Natural killer cell (primary cell): Measurements from ENCODE around the gene ACVR1. TPM values are rescaled to one million over a fixed set of nuclear protein-coding genes. Genes with fewer than 3 reads are reported as not detected.

Experiments used
- ATAC-seq, 3 donors: fragments of 150-1000 bp in 2 of 3; fragments of 200-7000 bp in 1 of 3; cut with Tn5 transposase; 1 replicate in 1 of 3; 2 replicates in 2 of 3; pipeline ENCODE4 v1.10.0; 2021; ENCODE audit warnings: mild to moderate bottlenecking in 2 of 3, moderate library complexity in 2 of 3
- DNase-seq, 2 donors: peaks; one replicate each; pipeline versions ENCODE4 v3.0.0 to v3.0.0-alpha.2; 2013 to 2021; ENCODE audit warnings: mixed read lengths in 1 of 2
- H3K27ac ChIP-seq: one replicate; pipeline ENCODE4 v1.5.1; 2013; ENCODE audit warnings: mild to moderate bottlenecking, low read length
- H3K27me3 ChIP-seq: one replicate; pipeline ENCODE4 v1.6.1; 2013; ENCODE audit warnings: low read length; ENCODE audit not compliant: control insufficient read depth, insufficient read depth
- H3K36me3 ChIP-seq: one replicate; pipeline ENCODE4 v1.6.1; 2013; ENCODE audit warnings: low read length; ENCODE audit not compliant: control insufficient read depth, insufficient read depth
- H3K4me1 ChIP-seq: one replicate; pipeline ENCODE4 v1.6.1; 2013; ENCODE audit warnings: low read length; ENCODE audit not compliant: control insufficient read depth, insufficient read depth
- H3K4me3 ChIP-seq: one replicate; pipeline ENCODE4 v1.5.1; 2013; ENCODE audit warnings: low read length
- H3K9me3 ChIP-seq: one replicate; pipeline ENCODE4 v1.6.1; 2013; ENCODE audit warnings: low read length; ENCODE audit not compliant: control insufficient read depth, insufficient read depth
- H3K27ac Mint-ChIP-seq, 2 donors: one replicate each; pipeline ENCODE4 v1.8.0; 2022; ENCODE audit warnings: mild to moderate bottlenecking in 2 of 2, mixed read lengths in 2 of 2, moderate library complexity in 1 of 2
- H3K27me3 Mint-ChIP-seq, 2 donors: one replicate each; pipeline ENCODE4 v1.8.0; 2022; ENCODE audit warnings: low read depth in 2 of 2, mixed read lengths in 2 of 2
- H3K36me3 Mint-ChIP-seq: one replicate; pipeline ENCODE4 v1.8.0; 2022; ENCODE audit warnings: mixed read lengths
- H3K4me1 Mint-ChIP-seq, 2 donors: one replicate each; pipeline ENCODE4 v1.8.0; 2022; ENCODE audit warnings: mixed read lengths in 2 of 2
- H3K4me3 Mint-ChIP-seq: one replicate; pipeline ENCODE4 v1.8.0; 2022; ENCODE audit warnings: mild to moderate bottlenecking, moderate library complexity, mixed read lengths
- H3K9me3 Mint-ChIP-seq, 2 donors: one replicate each; pipeline ENCODE4 v1.8.0; 2022; ENCODE audit warnings: mixed read lengths in 2 of 2
- CTCF ChIP-seq: fragments of 200-600 bp; IDR thresholded peaks from one replicate; pipeline ENCODE4 v1.8.0; 2022; ENCODE audit warnings: antibody characterized with exemption
- WGBS: methylation state at CpG from one replicate; pipeline ENCODE4 v1.1.7; 2013; ENCODE audit warnings: missing lambda C conversion rate; ENCODE audit not compliant: insufficient coverage; 5-methylcytosine and 5-hydroxymethylcytosine counted together
- intact Hi-C: fragments of 100-400 bp; cut with micrococcal nuclease; formaldehyde crosslinking; loops from one replicate; pipeline ENCODE4 v1.14.2; 2022
- total RNA-seq, 4 donors: library from RNA; stranded (reverse); fragments of 120-200 nt in 1 of 4; gene quantifications; one replicate each; pipeline versions ENCODE4 v1.2.3 to v1.2.4, GENCODE V29; 2013 to 2022

The ACVR1 gene
- total RNA-seq, 3 donors from 2014 or later (not counting 1 experiment from before 2014, with no cell fraction given), result 3.3 to 6.9 (median 6.1) TPM

GRCh38 chr2:157741819-157742484, 134.2 kb downstream of the ACVR1 start:
- intact Hi-C loops, result no loop called here
- TF ChIP-seq CTCF, result no peak
- no peaks in the 10 kb centered on the region for H3K9me3 ChIP-seq
- ATAC-seq (no peak), DNase-seq (no peak)
- no peak overlapping the region for H3K4me3 Mint-ChIP-seq
- peaks cover 6% of the 10 kb centered on the region for H3K36me3 Mint-ChIP-seq
- peaks cover 0 to 6% of the 10 kb centered on the region in 2 donors for H3K4me1 Mint-ChIP-seq
- WGBS, result 94% methylated on average over 14 of the region's 14 CpGs
- no peaks in the 10 kb centered on the region for H3K4me1 ChIP-seq
- no peaks in the 10 kb centered on the region for H3K27me3 Mint-ChIP-seq
- H3K27ac Mint-ChIP-seq, result no peak overlapping the region
- H3K27me3 ChIP-seq, result no peaks in the 10 kb centered on the region
- no peak overlapping the region for H3K27ac ChIP-seq
- peaks cover 3% of the 10 kb centered on the region for H3K36me3 ChIP-seq
- H3K4me3 ChIP-seq, result no peak overlapping the region
- no peaks in the 10 kb centered on the region for H3K9me3 Mint-ChIP-seq

GRCh38 chr2:157737656-157738055, 138.5 kb downstream of the ACVR1 start:
- H3K27ac Mint-ChIP-seq, result no peak overlapping the region
- no peaks in the 10 kb centered on the region for H3K4me1 Mint-ChIP-seq
- Histone ChIP-seq H3K27ac (no peak overlapping the region), H3K36me3 (peaks cover 3% of the 10 kb centered on the region), H3K27me3 (no peaks in the 10 kb centered on the region), H3K4me1 (no peaks in the 10 kb centered on the region), H3K4me3 (no peak overlapping the region), H3K9me3 (no peaks in the 10 kb centered on the region)
- 100% methylated on average over 2 of the region's 2 CpGs for WGBS
- no peak for DNase-seq
- no peak for TF ChIP-seq CTCF
- no peaks in the 10 kb centered on the region for H3K9me3 Mint-ChIP-seq
- peaks cover 6% of the 10 kb centered on the region for H3K36me3 Mint-ChIP-seq
- intact Hi-C loops, result no loop called here
- ATAC-seq, result no peak
- H3K27me3 Mint-ChIP-seq, result no peaks in the 10 kb centered on the region
- H3K4me3 Mint-ChIP-seq, result no peak overlapping the region

- no peak overlapping the region for H3K27ac Mint-ChIP-seq
- no CpG with 5 or more reads among the region's 1 CpG for WGBS
- H3K9me3 Mint-ChIP-seq, result peaks cover 0 to 1% of the 10 kb centered on the region in 2 donors
- Histone ChIP-seq H3K36me3 (peaks cover 3% of the 10 kb centered on the region), H3K9me3 (no peaks in the 10 kb centered on the region), H3K4me1 (no peaks in the 10 kb centered on the region), H3K4me3 (no peak overlapping the region), H3K27me3 (no peaks in the 10 kb centered on the region), H3K27ac (no peak overlapping the region)
- no peaks in the 10 kb centered on the region for H3K4me1 Mint-ChIP-seq
- H3K27me3 Mint-ChIP-seq, result no peaks in the 10 kb centered on the region
- H3K36me3 Mint-ChIP-seq, result peaks cover 6% of the 10 kb centered on the region
- no peak for TF ChIP-seq CTCF
- no peak for ATAC-seq
- intact Hi-C loops, result no loop called here
- no peak for DNase-seq
- H3K4me3 Mint-ChIP-seq, result no peak overlapping the region
Measured at GRCh38 chr2:157735532-157735931, 140.6 kb downstream of the ACVR1 start.

- H3K27ac Mint-ChIP-seq, result no peak overlapping the region
- peaks cover 5% of the 10 kb centered on the region for H3K36me3 Mint-ChIP-seq
- Histone ChIP-seq H3K4me1 (no peaks in the 10 kb centered on the region), H3K27me3 (no peaks in the 10 kb centered on the region), H3K9me3 (no peaks in the 10 kb centered on the region), H3K36me3 (peaks cover 3% of the 10 kb centered on the region), H3K27ac (no peak overlapping the region), H3K4me3 (no peak overlapping the region)
- DNase-seq (no peak), ATAC-seq (no peak)
- H3K4me1 Mint-ChIP-seq, result no peaks in the 10 kb centered on the region
- H3K9me3 Mint-ChIP-seq, result peaks cover 4 to 6% of the 10 kb centered on the region in 2 donors
- H3K27me3 Mint-ChIP-seq, result no peaks in the 10 kb centered on the region
- H3K4me3 Mint-ChIP-seq, result no peak overlapping the region
- intact Hi-C loops, result no loop called here
- WGBS, result no CpG with 5 or more reads among the region's 2 CpGs
- no peak for TF ChIP-seq CTCF
Measured at GRCh38 chr2:157733263-157733662, 142.9 kb downstream of the ACVR1 start.
